T-helper 9 cell (primary cell): ENCODE measurements around the gene LYPD8.
"Not testable (repeated sequence)": the region's sequence is repeated elsewhere in the genome, so short reads cannot be mapped to it uniquely, and the experiment has no call there.

Source experiments
- DNase-seq: peaks from one replicate; pipeline ENCODE4 v3.0.0-alpha.2; 2020
- total RNA-seq, 2 donors: gene quantifications; one replicate each; lab custom pipeline; 2026; lab: John Stamatoyannopoulos, UW

Gene LYPD8, protein sequence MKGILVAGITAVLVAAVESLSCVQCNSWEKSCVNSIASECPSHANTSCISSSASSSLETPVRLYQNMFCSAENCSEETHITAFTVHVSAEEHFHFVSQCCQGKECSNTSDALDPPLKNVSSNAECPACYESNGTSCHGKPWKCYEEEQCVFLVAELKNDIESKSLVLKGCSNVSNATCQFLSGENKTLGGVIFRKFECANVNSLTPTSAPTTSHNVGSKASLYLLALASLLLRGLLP
- 0 reads per million in 2 donors for total RNA-seq

DNA sequence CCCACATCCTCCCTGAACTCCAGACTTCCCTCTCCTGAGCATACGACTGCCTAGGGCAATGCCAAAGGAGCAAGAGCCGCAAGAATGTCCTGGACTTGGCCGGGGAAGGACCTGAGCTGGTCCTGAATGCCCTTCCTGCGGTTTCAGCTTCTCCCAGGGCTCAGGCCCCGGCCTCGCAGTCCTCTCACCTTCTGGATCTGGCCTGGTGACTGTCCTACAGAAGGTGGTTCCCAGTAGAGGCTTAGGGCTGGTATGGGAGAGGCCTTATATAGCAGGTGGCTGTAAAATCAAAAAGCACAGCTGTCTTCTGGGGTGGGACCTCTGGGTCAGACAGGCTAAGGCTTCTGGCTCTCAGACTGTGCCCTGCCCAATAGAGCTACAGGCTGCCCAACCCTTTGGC is at the start of gene LYPD8:
TSS of gene LYPD8 (minus strand) at position 243 of the 400 bp plus-strand sequence. CDS start 4,678 bp downstream, outside the sequence.
- DNase-seq, result no peak

- no peak for DNase-seq
Measured at GRCh38 chr1:248804771-248805681, 49.5 kb upstream of the LYPD8 start.

DNA sequence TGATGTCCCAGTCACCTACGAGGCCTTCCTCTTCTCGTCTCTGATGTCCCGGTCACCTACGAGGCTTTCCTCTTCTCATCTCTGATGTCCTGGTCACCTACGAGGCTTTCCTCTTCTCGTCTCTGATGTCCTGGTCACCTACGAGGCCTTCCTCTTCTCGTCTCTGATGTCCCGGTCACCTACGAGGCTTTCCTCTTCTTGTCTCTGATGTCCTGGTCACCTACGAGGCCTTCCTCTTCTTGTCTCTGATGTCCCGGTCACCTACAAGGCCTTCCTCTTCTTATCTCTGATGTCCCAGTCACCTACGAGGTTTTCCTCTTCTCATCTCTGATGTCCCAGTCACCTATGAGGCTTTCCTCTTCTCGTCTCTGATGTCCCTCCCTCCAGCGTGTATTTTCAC is 47.9 kb upstream of the LYPD8 start:
- DNase-seq, result not testable (repeated sequence)

DNA sequence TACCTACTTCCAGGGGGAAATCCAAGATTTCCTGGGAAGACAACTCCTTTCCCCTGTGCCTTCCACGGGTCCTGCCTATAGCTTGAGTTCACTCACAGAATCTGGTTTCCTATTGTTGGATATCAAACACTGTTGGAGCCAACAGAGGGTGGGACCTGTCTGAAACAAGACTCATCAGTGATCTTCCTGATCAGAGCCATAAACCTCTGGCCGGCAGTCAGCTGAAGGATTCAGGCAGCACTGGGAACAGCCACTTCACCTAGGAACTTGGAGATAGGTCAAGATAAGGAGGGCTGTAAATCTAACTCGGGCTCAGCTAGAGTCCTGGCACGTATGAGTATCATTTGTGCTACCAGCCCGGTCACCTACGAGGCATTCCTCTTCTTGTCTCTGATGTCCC is 46.9 kb upstream of the LYPD8 start:
- DNase-seq, result no peak

DNA sequence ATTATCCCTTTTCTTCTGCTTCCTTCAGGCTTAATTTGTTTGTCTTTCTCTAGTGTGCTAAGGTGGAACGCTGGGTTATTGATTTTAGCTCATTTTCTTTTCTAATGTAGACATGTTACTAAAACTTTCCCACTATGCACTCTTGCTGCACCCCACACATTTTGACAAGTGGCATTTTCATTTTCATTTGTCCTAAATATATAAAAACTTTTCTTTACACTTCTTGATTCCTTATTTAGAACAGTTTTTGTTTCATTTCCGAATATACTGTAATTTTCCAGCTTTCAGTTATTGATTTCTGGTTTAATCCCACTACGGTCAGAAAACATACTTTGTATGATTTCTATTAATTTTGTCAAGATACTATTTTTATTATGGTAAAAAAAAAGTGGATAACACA is 44.9 kb upstream of the LYPD8 start:
- DNase-seq, result no peak

DNA sequence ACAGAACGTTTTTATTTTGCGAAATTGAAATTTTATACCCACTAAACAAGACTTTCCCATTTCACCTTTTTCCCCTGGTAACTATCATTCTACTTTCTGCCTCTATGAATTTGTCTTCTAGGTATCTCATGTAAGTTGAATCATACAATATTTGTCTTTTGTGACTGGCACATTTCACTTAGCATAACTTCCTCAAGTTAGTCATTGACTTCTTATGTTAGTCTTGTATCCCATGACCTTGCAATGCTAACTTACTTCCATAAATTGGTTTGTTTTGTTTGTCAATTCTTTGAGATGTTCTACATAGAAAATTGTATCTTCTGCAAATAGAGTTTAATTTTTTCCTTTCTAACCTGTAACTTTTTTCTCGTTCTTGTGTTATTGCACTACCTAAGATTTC is 43.2 kb upstream of the LYPD8 start:
- no peak for DNase-seq

DNA sequence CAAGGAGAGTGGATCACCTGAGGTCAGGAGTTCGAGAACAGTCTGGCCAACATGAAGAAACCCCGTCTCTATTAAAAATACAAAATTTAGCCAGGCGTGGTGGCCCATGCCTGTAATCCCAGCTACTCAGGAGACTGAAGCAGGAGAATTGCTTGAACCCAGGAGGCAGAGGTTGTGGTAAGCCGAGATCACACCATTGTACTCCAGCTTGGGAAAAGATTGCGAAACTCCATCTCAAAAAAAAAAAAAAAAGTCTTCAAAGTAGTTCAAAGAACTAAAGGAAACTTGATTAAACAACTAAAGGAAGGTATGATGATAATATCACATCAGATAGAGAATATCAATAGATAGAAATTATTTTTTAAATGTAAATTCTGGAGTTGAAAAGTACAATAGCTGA is 39.1 kb upstream of the LYPD8 start:
- not testable (repeated sequence) for DNase-seq

GRCh38 chr1:248793592-248793991 is 38.0 kb upstream of the LYPD8 start:
- DNase-seq, result no peak

- no peak for DNase-seq
Measured at GRCh38 chr1:248792342-248792741, 36.8 kb upstream of the LYPD8 start.

DNA sequence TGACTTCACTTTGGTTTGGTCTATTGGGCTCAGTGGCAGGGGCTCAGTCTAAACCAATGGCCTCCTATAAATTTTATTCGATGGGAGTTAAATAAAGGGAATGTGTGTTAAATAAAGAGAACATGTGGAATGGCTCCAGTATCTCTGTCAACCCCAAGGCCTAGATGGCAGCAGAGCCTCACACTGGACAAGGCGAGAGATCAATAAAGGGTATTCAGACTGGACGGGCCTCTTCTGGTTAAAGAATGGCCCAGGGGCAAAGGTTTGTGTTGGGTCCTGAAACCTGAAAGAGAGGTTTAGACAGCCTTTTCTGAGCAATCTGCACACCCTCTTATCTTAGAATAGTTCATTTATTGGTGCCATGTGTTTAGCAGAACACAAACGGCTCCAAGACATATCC is 35.5 kb upstream of the LYPD8 start:
- DNase-seq, result no peak

DNA sequence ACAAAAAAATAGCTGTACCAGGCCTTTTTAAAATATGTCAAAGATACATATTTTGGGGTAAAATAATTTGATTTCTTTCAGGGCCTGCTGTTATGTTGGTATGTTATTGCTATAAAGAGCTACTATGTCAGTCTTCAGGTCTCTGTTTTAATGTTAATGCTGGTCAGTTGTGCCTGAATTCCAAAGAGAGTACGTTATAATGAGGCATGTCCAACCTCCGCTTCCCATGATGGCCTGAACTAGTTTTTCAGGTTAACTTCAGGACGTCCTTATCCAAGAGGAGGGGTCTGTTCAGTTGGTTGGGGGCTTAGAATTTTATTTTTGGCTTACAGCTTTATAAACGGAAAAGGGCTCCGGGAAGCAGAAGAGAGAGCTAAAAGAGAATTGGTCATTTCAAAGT is 34.9 kb upstream of the LYPD8 start:
- DNase-seq, result no peak

GRCh38 chr1:248789337-248789736 is 33.8 kb upstream of the LYPD8 start:
- DNase-seq, result not testable (repeated sequence)

- DNase-seq, result no peak
Measured at GRCh38 chr1:248788327-248788726, 32.8 kb upstream of the LYPD8 start.

DNA sequence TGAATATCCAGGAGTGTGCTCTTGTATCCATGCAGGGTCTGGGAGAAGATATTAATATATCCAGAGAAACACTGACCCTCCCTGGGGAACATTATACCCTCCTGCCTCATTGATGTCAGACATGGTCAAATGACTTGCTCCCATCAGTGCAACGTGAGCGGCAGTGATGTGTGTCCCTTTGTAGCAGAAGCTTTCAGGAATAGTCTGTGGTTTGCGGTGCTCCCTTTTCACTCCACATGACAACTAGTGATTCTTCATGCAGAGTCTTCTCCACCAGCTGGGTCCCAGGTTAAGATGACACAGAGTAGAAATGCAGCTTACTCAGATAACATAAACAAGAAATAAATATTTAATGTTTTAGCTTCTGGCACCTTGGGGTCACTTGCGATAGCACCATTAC is 31.9 kb upstream of the LYPD8 start:
- no peak for DNase-seq

- no peak for DNase-seq
Measured at GRCh38 chr1:248786156-248786555, 30.6 kb upstream of the LYPD8 start.

DNA sequence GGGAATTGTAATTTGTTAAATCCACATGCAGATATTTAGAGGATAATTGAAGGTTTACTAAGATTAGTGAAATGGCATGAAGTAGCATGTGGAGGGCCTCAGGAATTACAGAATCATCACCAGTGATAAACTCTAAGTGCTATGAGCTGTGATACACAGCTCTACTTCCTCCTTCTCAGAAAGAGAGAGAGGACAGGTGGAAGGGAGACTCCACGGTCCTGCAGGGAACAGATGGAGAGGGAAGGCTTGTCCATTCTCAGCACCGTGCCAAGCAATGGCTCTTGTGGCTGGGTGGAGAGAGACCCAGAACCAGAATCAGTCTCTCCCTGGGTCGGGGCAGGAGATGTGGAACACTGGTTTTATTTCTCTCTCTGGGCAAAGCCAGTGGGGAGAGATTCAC is 27.8 kb upstream of the LYPD8 start:
- DNase-seq, result no peak

GRCh38 chr1:248782416-248783141 is 27.0 kb upstream of the LYPD8 start:
- no peak for DNase-seq

GRCh38 chr1:248779350-248779749 is 23.8 kb upstream of the LYPD8 start:
- no peak for DNase-seq

GRCh38 chr1:248778906-248779305 is 23.3 kb upstream of the LYPD8 start:
- no peak for DNase-seq

DNA sequence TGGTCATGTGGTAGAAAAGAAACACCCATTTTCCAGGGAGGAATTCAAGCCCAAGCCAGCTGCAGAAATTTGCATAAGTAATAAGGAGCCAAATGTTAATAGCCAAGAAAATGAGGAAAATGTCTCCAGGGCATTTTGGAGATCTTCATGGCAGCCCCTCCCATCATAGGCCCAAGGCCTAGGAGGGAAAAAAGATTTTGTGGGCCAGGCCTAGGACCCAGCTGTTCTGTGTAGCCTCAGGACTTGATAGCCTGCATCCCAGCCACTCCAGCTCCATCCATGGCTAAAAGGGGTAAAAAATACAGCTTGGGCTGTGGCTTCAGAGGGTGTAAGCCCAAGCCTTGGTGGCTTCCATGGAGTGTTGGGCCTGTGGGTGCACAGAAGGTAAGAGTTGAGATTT is 21.4 kb upstream of the LYPD8 start:
- DNase-seq, result no peak

DNA sequence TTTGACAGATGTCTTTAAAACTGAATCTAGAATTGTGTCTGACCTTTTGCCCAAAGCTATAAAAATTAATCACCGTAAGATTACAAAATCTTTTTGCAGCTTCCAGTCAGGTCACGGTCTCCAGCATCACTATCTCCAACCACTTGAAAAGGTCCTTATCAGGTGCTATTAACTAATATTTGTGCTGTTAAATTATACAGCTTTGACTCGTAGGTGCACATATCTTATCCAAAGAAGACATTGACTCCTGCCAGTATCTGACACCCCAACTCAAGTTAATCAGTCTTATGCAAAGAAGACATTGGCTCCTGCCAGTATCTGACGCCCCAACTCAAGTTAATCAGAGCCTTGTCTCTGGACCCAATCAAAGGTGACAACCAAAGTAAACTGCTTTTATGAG is 19.9 kb upstream of the LYPD8 start:
- DNase-seq, result no peak

DNA sequence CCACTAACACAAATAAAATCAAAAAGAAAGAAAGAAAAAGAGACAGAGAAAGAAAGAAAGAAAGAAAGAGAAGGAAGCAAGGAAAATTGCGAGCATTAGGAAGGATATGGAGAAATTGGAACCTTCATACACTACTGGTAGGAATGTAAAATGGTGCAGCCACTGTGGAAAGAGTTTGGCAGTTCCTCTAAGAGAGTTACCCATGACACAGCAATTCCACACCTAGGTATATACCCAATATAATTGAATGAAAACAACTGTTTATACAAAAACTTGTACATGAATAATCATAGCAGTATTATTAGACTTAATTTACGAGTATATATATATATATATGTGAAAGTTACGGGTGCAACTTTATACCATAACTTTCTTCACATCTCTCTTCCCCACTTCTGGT is 4.1 kb upstream of the LYPD8 start:
- DNase-seq, result no peak

GRCh38 chr1:248758352-248758751 is 2.8 kb upstream of the LYPD8 start:
- DNase-seq, result no peak

- no peak for DNase-seq
Measured at GRCh38 chr1:248757784-248758195, 2.2 kb upstream of the LYPD8 start.
